DOHH2 (cell line): Measurements from ENCODE around the gene RPS6KL1.

Experiments
- H3F3A ChIP-seq: fragments of 200-600 bp; sonication (generic), shearing (Covaris generic); 2 replicates; pipeline ENCODE4 v1.6.0; 2016; ENCODE audit warnings: antibody characterized with exemption, mild to moderate bottlenecking; ENCODE audit not compliant: control insufficient read depth, insufficient read depth
- H3K27ac ChIP-seq: fragments of 200-600 bp; sonication (generic); 2 replicates; pipeline ENCODE4 v1.5.1; 2014; ENCODE audit warnings: low read depth, mild to moderate bottlenecking, low read length, moderate library complexity
- H3K27me3 ChIP-seq: fragments of 200-600 bp; sonication (generic); 2 replicates; pipeline ENCODE4 v1.6.1; 2014; ENCODE audit warnings: mild to moderate bottlenecking, low read length, mixed read lengths; ENCODE audit not compliant: control insufficient read depth
- H3K36me3 ChIP-seq: fragments of 200-600 bp; sonication (generic); 2 replicates; pipeline ENCODE4 v1.6.1; 2014; ENCODE audit warnings: mild to moderate bottlenecking, low read length, moderate library complexity, mixed read lengths; ENCODE audit not compliant: control insufficient read depth
- H3K4me1 ChIP-seq: fragments of 200-600 bp; sonication (generic); 2 replicates; pipeline ENCODE4 v1.6.1; 2014; ENCODE audit warnings: mild to moderate bottlenecking, low read length, mixed read lengths; ENCODE audit not compliant: control insufficient read depth
- H3K4me2 ChIP-seq: fragments of 200-600 bp; sonication (generic); 2 replicates; pipeline ENCODE4 v1.6.0; 2014; ENCODE audit warnings: mild to moderate bottlenecking, low read length, moderate library complexity
- H3K4me3 ChIP-seq: fragments of 200-600 bp; sonication (generic); 2 replicates; pipeline ENCODE4 v1.5.1; 2014; ENCODE audit warnings: mild to moderate bottlenecking, low read length, mixed read lengths
- H3K79me2 ChIP-seq: fragments of 200-600 bp; sonication (generic); 2 replicates; pipeline ENCODE4 v1.6.1; 2014; ENCODE audit warnings: mild to moderate bottlenecking, low read length, mixed read lengths; ENCODE audit not compliant: control insufficient read depth
- H3K9me2 ChIP-seq: fragments of 200-600 bp; sonication (generic); replicated peaks from 2 replicates; pipeline ENCODE4 v1.6.1; 2014; ENCODE audit warnings: mild to moderate bottlenecking, low read length, mixed read lengths; ENCODE audit not compliant: control insufficient read depth
- H3K9me3 ChIP-seq: fragments of 200-600 bp; sonication (generic); 2 replicates; pipeline ENCODE4 v1.6.1; 2014; ENCODE audit warnings: antibody characterized with exemption, low read length, mixed read lengths; ENCODE audit not compliant: control insufficient read depth, insufficient read depth
- H4K20me1 ChIP-seq: fragments of 200-600 bp; sonication (generic); 2 replicates; pipeline ENCODE4 v1.6.0; 2014; ENCODE audit warnings: low read depth, mild to moderate bottlenecking, antibody characterized with exemption, low read length, moderate library complexity; ENCODE audit not compliant: control insufficient read depth, insufficient read depth
- EZH2phosphoT487 ChIP-seq: fragments of 200-600 bp; sonication (generic); IDR thresholded peaks from 2 replicates; pipeline ENCODE4 v1.6.1; 2017; ENCODE audit warnings: borderline replicate concordance, mild to moderate bottlenecking, antibody characterized with exemption, low read length, moderate library complexity, mixed read lengths
- TF ChIP-seq, protein P1 (sequence below): fragments of 200-600 bp; sonication (generic); IDR thresholded peaks from one replicate; pipeline ENCODE4 v1.5.1; 2014; ENCODE audit warnings: antibody characterized with exemption, mild to moderate bottlenecking, low read depth, low read length; ENCODE audit not compliant: poor library complexity, severe bottlenecking

RPS6KL1 gene

DNA sequence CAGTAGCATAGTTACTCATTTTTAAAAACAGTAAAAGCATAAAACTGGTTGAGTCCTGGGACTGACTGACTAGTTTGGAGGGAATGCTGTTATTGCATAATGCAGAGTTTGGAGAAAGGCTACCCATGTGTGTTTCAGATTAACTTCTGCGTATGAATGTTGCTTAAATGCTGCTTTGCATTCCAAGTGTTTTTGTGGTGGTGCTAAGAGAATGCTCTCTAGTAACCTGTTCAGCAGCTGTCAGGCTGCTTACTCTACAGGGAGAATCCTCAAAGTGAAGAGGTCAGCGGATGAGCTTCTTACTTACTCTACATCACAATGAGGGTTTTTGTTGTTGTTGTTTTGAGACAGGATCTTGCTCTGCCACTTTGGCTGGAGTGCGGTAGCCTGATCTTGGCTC is 37.1 kb downstream of the RPS6KL1 start:
- H3K36me3 ChIP-seq, result peaks cover 78% of the 10 kb centered on the region
- no peak overlapping the region for H3K4me2 ChIP-seq
- H3K9me3 ChIP-seq, result no peaks in the 10 kb centered on the region
- 0 out of 2 replicates have a peak, but pooled peaks cover 5% of the 10 kb centered on the region for H3F3A ChIP-seq
- H3K4me1 ChIP-seq, result peaks cover 34% of the 10 kb centered on the region
- no peak overlapping the region for H3K4me3 ChIP-seq
- no peaks in the 10 kb centered on the region for H3K27me3 ChIP-seq
- TF ChIP-seq EZH2phosphoT487, result no peak
- TF ChIP-seq, protein P1, sequence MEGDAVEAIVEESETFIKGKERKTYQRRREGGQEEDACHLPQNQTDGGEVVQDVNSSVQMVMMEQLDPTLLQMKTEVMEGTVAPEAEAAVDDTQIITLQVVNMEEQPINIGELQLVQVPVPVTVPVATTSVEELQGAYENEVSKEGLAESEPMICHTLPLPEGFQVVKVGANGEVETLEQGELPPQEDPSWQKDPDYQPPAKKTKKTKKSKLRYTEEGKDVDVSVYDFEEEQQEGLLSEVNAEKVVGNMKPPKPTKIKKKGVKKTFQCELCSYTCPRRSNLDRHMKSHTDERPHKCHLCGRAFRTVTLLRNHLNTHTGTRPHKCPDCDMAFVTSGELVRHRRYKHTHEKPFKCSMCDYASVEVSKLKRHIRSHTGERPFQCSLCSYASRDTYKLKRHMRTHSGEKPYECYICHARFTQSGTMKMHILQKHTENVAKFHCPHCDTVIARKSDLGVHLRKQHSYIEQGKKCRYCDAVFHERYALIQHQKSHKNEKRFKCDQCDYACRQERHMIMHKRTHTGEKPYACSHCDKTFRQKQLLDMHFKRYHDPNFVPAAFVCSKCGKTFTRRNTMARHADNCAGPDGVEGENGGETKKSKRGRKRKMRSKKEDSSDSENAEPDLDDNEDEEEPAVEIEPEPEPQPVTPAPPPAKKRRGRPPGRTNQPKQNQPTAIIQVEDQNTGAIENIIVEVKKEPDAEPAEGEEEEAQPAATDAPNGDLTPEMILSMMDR, result no peak
- peaks cover 82% of the 10 kb centered on the region for H3K79me2 ChIP-seq
- no peak overlapping the region for H3K27ac ChIP-seq
- H4K20me1 ChIP-seq, result peaks cover 39% of the 10 kb centered on the region
- no peaks in the 10 kb centered on the region for H3K9me2 ChIP-seq

DNA sequence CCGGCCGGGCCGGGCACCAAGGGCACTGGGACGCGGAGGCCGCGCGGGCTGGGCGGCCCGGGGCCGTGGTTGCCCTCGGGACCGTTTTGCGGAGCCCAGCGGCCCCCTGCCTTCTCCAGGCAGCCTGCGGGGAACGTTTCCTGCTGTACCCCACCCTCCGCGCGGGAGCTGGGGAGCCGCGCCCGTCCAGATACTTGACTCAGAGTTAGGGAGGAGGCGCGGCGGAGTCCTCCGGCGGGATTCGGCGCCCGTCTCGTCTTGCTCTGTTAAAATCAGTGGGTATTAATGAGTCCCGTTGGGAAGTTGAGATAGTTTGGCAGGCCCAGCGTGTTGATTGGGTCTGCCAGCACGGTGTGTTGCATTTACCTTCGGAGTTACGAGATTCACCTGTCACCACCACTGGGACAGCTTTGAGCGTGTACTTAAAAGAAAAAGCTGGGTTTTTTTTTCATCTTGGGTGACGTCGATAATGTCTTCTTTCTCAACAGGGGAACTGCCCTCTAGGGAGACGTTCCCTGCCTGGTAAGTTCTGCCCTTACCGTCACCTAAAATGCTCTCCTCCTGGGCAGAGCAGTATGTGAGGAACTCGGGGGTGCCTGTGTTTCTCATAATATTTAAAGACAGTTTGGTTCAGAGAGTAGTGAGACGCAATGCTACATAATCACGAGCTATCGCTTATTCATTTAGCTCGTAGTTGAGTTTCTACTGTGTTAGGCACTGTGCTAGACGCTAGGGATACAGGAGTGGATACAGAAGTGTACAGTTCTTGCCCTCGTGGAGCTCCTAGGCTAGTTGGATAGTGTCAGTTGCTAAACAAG is 40.7 kb downstream of the RPS6KL1 start:
- H3K9me3 ChIP-seq, result no peaks in the 10 kb centered on the region
- no peaks in the 10 kb centered on the region for H3K9me2 ChIP-seq
- H3K4me1 ChIP-seq, result peaks cover 41% of the 10 kb centered on the region
- TF ChIP-seq, protein P1, result no peak
- TF ChIP-seq EZH2phosphoT487, result no peak
- H3K4me3 ChIP-seq, result peak overlapping the region; percentile 84
- peaks cover 46% of the 10 kb centered on the region for H3K36me3 ChIP-seq
- H3K79me2 ChIP-seq, result peaks cover 60% of the 10 kb centered on the region
- H3K4me2 ChIP-seq, result peak overlapping the region; percentile 70
- no peaks in the 10 kb centered on the region for H3K27me3 ChIP-seq
- peak overlapping the region; percentile 71 for H3K27ac ChIP-seq
- peaks cover 4% of the 10 kb centered on the region; the same call in 1 of the 2 replicates for H3F3A ChIP-seq
- H4K20me1 ChIP-seq, result peaks cover 29% of the 10 kb centered on the region

DNA sequence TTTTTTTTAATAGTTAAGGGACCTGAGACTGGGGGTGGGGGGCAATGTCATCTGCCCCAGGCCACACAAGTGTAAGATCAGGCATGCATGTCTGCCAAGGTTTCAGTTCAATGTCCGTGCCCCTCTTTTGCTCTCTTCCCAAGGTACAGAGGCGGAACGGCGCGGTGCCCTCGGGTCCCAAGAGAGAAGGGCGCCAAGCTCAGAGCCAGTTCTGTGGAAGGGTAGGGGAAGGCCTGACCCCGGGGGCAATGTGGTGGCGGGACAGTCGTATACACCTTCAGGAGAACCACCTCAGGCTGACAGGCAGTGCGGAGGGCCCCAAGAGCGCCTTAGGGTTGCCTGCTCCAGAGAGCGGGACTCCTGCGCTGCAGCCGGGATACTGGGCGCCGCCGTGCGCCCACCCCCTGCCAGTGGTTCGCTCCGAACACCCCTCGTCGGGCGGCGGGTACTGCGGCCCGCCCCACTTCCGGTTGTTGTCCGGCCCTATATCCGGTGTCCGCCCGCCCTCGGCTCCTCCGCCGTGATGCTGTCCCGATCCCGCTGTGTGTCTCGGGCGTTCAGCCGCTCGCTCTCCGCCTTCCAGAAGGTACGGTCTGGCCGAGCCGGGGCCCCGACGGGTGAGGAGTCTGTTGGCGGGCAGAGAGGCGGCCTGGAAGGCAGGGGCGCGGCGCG is 41.5 kb downstream of the RPS6KL1 start, which contains the start of gene DLST:
Gene DLST, plus strand, starts transcription at position 486 of the 672 bp plus-strand sequence. Its CDS starts 38 bp downstream, at position 524.
- Histone ChIP-seq H3K9me3 (no peaks in the 10 kb centered on the region), H3K9me2 (no peaks in the 10 kb centered on the region), H3F3A (peaks cover 4% of the 10 kb centered on the region; the same call in 1 of the 2 replicates), H3K27ac (peak within 1 kb of the TSS; percentile 71), H3K79me2 (peaks cover 52% of the 10 kb centered on the region), H3K4me1 (peaks cover 41% of the 10 kb centered on the region), H3K36me3 (peaks cover 43% of the 10 kb centered on the region), H3K4me3 (peak within 1 kb of the TSS; percentile 84), H3K4me2 (peak within 1 kb of the TSS; percentile 70), H4K20me1 (peaks cover 29% of the 10 kb centered on the region), H3K27me3 (no peaks in the 10 kb centered on the region)
- TF ChIP-seq, protein P1, result no peak
- no peak for TF ChIP-seq EZH2phosphoT487
